ENCODE data around the gene CNOT4. TPM values are rescaled to one million over a fixed set of nuclear protein-coding genes. Genes with fewer than 3 reads are reported as not detected.

The CNOT4 gene
- total and polyA plus RNA-seq, 10 donors, result 5.3 to 36.9 (median 27.9) TPM

DNA sequence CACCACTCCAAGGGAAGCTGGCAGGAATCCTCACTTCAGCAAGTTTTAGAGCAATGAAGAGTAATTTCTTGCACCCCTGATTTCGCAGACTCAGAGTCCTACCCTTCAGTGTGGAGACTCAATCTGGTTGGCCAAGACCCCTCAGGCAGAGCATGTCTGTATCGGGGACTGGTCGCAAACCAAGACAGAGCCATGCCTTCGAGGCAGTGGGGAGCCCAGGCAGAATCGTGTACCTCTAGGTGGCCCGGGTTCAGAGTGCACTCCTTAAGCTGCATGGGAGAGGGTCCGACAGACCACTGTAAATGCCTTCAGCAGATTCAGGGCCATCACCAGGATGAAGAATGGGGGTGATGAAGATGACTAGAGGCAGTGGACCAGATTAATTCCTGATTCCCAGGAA, 181.4 kb downstream of the CNOT4 start:
- TF ChIP-seq, protein P1, sequence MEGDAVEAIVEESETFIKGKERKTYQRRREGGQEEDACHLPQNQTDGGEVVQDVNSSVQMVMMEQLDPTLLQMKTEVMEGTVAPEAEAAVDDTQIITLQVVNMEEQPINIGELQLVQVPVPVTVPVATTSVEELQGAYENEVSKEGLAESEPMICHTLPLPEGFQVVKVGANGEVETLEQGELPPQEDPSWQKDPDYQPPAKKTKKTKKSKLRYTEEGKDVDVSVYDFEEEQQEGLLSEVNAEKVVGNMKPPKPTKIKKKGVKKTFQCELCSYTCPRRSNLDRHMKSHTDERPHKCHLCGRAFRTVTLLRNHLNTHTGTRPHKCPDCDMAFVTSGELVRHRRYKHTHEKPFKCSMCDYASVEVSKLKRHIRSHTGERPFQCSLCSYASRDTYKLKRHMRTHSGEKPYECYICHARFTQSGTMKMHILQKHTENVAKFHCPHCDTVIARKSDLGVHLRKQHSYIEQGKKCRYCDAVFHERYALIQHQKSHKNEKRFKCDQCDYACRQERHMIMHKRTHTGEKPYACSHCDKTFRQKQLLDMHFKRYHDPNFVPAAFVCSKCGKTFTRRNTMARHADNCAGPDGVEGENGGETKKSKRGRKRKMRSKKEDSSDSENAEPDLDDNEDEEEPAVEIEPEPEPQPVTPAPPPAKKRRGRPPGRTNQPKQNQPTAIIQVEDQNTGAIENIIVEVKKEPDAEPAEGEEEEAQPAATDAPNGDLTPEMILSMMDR (IDR thresholded peaks at IDR 0.05 in 8 of 11, conservative IDR thresholded peaks at IDR 0.05 in 3 of 11), result no peak
- TF ChIP-seq POLR2AphosphoS5 (IDR thresholded peaks at IDR 0.05) (no peak), POLR2A (IDR thresholded peaks at IDR 0.05) (no peak)
- Histone ChIP-seq H3K36me3 (no peaks in the 10 kb centered on the region), H3K9me3 (peaks cover 0 to 12% (median 0%) of the 10 kb centered on the region in 8 donors), H3K27ac (no peak overlapping the region), H3K4me3 (no peak overlapping the region), H3K4me1 (no peaks in the 10 kb centered on the region), H3K27me3 (replicated peaks in 1 of 7) (no peaks in the 10 kb centered on the region)
- DNase-seq, result no peak
- WGBS, 5 donors, result 88 to 93% (median 92%) methylated on average over 7 of the region's 7 CpGs
- intact Hi-C loops (cut with DNase I; ENCODE audit: low total_unique reads), result no loop called here

DNA sequence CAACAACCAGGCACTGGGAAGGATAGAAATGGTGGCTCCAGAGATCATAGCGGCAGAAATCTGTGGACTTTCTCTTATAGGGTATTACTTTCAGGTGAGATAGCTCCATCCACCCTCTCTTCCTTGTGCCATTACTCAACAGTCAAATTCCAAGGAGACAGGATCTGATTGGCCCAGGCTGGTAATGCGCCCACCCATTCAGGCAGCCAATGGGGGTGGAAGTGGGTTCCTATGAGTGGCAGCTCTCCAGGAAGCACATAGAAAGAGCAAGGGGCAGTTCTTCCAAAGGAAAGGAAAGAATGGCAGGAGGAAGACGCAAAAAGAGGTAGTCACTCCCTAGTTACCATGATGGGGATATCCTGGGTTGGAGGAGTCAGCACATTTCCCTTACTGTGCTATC, 181.8 kb downstream of the CNOT4 start:
- intact Hi-C loops (cut with DNase I; ENCODE audit: low total_unique reads), result no loop called here
- H3K36me3 ChIP-seq, result no peaks in the 10 kb centered on the region
- H3K27ac ChIP-seq, result no peak overlapping the region
- no peak overlapping the region for H3K4me3 ChIP-seq
- no peaks in the 10 kb centered on the region for H3K4me1 ChIP-seq
- TF ChIP-seq POLR2AphosphoS5 (IDR thresholded peaks at IDR 0.05), result no peak
- no peak for TF ChIP-seq POLR2A (IDR thresholded peaks at IDR 0.05)
- TF ChIP-seq, protein P1 (IDR thresholded peaks at IDR 0.05 in 8 of 11, conservative IDR thresholded peaks at IDR 0.05 in 3 of 11), result no peak
- DNase-seq, result no peak
- H3K9me3 ChIP-seq, result peaks cover 0 to 12% (median 0%) of the 10 kb centered on the region in 8 donors
- no peaks in the 10 kb centered on the region for H3K27me3 ChIP-seq (replicated peaks in 1 of 7)
- WGBS, 5 donors, result 82 to 94% (median 88%) methylated on average over 3 of the region's 3 CpGs

DNA sequence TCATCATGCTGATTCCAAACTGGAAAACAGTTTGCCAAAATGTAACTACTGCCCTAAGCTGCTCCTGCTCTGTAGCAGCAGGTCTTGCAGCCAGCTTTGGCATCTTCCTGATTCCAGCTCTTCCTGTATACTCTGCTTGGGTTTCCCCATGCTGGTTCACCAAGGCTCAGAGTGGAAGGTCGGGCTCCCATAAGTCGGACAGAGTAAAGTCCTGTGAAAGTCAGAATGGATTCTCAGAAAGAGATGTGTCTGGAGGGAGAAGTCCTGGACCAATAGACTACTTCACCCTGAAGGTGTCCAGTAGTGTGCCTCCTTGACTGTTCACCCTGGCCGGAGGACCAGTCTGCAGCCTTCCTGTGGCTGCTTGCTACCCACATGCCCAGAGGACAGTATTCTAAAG, 182.4 kb downstream of the CNOT4 start:
- no peak for TF ChIP-seq POLR2A (IDR thresholded peaks at IDR 0.05)
- TF ChIP-seq, protein P1 (IDR thresholded peaks at IDR 0.05 in 8 of 11, conservative IDR thresholded peaks at IDR 0.05 in 3 of 11), result no peak
- no peak for TF ChIP-seq POLR2AphosphoS5 (IDR thresholded peaks at IDR 0.05)
- DNase-seq, result no peak
- no peak overlapping the region for H3K4me3 ChIP-seq
- H3K9me3 ChIP-seq, result peaks cover 0 to 12% (median 0%) of the 10 kb centered on the region in 8 donors
- no peaks in the 10 kb centered on the region for H3K36me3 ChIP-seq
- H3K27me3 ChIP-seq (replicated peaks in 1 of 7), result no peaks in the 10 kb centered on the region
- intact Hi-C loops (cut with DNase I; ENCODE audit: low total_unique reads), result no loop called here
- no peak overlapping the region for H3K27ac ChIP-seq
- H3K4me1 ChIP-seq, result no peaks in the 10 kb centered on the region
- 82 to 100% (median 90%) methylated on average over 3 of the region's 3 CpGs for WGBS, 5 donors

DNA sequence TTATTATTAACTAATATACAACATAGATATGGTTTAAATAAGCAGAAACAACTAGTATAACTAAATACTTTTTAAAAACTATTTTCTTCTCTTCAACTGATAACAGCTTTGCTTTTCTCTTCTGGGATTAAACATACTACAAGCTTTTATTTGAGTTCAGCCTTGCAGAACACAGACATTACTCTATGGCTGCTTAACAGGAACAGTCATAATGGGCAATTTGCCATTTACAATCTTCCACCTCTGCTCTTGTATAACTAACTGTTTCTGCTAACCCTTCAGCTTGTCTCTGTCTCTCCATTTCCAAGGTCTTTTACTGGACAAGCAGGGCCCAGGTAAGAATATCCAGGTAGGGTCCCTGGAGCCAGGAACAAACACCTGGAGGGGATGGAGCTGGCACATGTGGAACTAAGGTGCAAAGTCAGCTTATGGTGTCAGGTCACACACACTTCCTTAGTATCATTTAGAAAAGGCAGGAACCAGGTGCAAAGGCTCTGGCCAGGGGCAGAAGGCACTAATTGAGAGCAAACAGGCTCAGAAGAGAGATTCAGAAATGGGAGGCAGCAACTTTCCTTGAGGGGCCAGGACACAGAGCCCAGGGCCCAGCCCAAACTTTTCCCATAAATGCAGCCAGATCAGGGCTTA, 183.1 kb downstream of the CNOT4 start:
- intact Hi-C loops (cut with DNase I; ENCODE audit: low total_unique reads), result no loop called here
- H3K4me3 ChIP-seq, result no peak overlapping the region
- no peaks in the 10 kb centered on the region for H3K4me1 ChIP-seq
- no peak overlapping the region for H3K27ac ChIP-seq
- no peak for DNase-seq
- peaks cover 0 to 12% (median 0%) of the 10 kb centered on the region in 8 donors for H3K9me3 ChIP-seq
- H3K36me3 ChIP-seq, result no peaks in the 10 kb centered on the region
- H3K27me3 ChIP-seq (replicated peaks in 1 of 7), result no peaks in the 10 kb centered on the region
- TF ChIP-seq POLR2AphosphoS5 (IDR thresholded peaks at IDR 0.05) (no peak), POLR2A (IDR thresholded peaks at IDR 0.05) (no peak)
- TF ChIP-seq, protein P1 (IDR thresholded peaks at IDR 0.05 in 8 of 11, conservative IDR thresholded peaks at IDR 0.05 in 3 of 11), result no peak

All from spleen (tissue), 11 donors.